Stimulated activated CD4-positive, alpha-beta T cell treated with anti-CD3 and anti-CD28 coated beads, TNF-alpha, amount 100 ng/mL, for 4 hours (primary cell): ENCODE results near the gene ZNF664.

ENCODE experiments used
- DNase-seq, 3 experiments: peaks; one replicate each; pipeline ENCODE4 v3.0.0-alpha.2; 2020; ENCODE audit warnings: low read depth in 3 of 3

The ZNF664 gene

GRCh38 chr12:124032265-124032886 is 59.4 kb downstream of the ZNF664 start:
- no peak for DNase-seq

DNA sequence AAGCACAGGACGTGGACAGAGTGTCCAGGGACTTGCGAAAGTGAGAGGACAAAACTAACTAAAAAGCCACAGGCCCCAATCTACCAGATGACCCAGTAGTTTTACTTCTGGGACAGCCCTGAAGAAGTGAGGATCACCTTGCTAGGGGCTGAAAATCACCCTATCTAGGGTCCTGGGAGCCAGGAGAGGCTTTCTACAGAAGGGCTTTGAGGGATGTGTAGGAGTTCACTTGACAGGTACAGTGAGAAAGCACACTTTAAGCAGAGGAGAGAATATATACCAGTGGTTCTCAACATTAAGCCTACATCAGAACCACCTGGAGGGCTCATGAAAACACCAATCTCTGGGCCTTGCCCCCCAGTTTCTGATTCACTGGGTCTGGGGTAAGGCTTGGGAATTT is 60.8 kb downstream of the ZNF664 start:
- no peak for DNase-seq

- no peak for DNase-seq
Observed at GRCh38 chr12:124034297-124034696, 61.3 kb downstream of the ZNF664 start.

DNA sequence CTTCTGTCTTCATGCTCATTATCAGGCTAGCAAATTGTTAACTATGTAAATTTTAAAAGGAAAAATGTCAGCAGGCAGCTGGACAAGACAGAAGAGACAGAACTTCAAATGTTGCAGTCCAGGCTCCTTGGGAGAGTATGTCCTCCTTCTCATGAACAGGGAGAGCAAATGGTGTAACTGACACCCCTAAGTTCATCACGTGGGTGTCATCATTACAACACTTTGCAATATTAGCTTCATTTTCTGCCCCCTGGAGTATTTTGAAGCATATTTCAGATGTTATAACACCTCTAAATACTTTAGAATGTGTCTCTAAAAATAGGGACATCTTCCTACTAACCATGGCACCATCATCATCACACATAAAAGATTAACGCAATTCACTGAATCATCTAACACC is 62.1 kb downstream of the ZNF664 start:
- DNase-seq: no peak

GRCh38 chr12:124036171-124036598 is 63.2 kb downstream of the ZNF664 start:
- no peak for DNase-seq

DNA sequence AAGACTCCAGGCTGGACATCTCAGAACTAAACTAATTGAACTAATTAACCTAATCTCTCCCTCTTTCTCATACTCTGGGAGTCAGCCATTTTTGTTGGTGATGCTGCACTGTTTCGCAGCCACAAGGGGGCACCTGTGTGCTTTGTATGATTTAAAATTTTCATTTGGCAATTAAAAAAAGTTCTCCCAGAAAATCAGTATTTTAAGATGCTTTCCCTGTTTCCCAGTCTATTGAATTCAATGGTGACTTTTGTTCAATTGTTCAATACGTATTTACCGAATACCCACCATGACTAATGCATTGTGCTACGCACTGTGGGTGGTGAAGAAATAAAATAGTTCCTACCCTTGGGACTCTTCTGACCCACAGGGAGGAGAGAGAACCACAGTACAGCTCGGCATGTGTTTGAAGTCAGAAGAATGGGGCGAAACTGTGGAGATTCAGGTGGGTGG is 63.7 kb downstream of the ZNF664 start:
- DNase-seq: peak in 2 of 3 experiments; percentile 8 to 17

GRCh38 chr12:124037331-124037730 is 64.3 kb downstream of the ZNF664 start:
- no peak for DNase-seq

DNA sequence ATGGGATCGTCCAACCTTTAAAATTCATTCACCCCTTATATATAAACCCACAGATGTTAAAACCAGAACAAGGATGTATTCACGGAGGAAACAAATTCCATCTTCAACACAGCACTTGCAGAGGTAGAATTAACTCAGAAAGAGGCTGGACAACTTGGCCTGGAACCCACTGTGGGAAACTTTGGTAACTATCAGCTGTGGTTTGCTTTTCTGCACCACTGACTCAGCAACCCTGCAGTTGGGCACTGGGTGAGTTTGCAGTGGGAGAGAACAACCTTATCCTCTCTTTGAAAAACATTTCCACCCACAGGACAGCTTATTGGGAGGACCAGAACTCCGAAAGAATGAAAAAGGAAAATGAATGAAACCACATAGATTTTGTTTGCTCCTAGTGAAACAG is 66.3 kb downstream of the ZNF664 start:
- DNase-seq: no peak

- no peak for DNase-seq
Observed at GRCh38 chr12:124040291-124040690, 67.3 kb downstream of the ZNF664 start.

- DNase-seq: no peak
Observed at GRCh38 chr12:124040737-124041136, 67.7 kb downstream of the ZNF664 start.

DNA sequence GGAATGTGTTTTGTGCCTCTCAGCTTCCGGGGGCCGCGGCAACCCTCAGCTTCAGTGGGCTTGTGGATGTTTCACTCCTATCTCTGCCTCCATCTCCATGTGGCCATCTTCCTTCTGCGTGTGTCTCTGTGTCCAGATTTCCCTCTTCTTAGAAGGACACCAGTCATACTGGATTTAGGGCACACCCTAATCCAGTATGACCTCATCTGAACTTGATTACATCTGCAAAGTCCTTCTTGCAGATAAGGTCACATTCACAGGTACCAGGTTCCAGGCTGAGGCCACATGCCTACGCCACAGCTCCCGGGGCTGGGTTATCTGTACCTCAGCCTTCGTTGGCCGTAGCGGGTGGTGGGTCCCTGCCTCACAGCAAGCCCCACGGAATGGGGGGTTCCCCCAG is 68.9 kb downstream of the ZNF664 start:
- no peak for DNase-seq

GRCh38 chr12:124044021-124044420 is 71.0 kb downstream of the ZNF664 start:
- DNase-seq: no peak

GRCh38 chr12:124044809-124045321 is 71.8 kb downstream of the ZNF664 start:
- no peak for DNase-seq

DNA sequence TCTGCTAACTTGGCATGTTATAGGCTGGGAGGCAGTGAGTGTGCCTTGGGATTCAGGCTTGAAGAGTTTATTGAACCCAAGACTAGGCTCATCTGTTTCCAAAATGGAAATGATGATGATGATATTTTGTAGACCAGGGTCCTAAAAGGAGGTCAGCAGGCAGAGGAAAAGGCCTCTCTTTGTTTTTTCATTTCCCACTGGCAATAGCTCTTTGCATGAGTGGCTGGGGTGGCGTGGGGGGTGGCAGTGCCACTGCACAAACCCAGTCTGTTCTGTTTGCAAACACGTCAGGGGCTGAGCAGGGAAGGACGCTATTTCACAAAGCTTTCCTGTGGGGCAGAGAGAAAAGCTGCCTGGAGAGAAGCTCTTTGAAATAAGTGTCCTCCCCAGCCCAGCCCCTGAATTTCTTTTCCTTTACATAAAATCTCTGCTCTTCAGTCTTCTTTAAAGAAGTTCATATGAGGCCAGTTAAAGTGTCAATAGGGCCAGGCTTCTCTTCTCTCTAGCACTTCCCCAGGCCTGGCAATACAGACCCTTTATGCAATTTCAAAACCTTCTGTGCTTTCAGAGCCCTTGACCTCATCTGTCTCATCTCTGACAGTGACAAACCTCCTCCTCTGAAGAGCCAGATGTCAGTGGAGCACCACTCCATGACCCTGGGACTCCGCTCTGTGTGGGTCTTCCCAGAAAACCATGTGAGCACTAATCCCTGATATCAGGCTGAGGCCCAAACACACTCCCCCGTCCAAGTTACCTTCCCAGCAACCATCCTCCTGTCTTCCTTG is 72.8 kb downstream of the ZNF664 start:
- DNase-seq: no peak

- no peak for DNase-seq
Observed at GRCh38 chr12:124046456-124046740, 73.4 kb downstream of the ZNF664 start.

DNA sequence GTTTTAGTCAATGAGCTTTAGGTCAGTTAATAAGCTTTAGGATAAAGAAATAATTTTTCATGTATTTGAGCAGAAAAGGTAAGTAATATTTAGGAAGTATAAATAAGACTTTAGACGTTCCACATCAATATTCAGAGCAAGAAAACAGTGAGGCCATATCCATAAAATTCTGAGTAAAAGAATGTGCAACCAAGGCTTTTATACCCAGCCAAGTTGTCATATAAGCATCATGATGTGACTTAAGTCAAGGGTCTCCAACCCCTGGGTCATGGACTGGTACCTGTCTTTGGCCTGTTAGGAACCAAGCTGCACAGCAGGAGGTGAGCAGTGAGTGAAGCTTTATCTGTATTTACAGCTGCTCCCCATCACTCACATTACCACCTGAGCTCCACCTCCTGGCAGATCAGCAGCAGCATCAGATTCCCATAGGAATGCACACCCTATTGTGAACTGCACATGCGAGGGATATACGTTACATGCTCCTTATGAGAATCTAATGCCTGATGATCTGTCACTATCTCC is 74.1 kb downstream of the ZNF664 start:
- no peak for DNase-seq

DNA sequence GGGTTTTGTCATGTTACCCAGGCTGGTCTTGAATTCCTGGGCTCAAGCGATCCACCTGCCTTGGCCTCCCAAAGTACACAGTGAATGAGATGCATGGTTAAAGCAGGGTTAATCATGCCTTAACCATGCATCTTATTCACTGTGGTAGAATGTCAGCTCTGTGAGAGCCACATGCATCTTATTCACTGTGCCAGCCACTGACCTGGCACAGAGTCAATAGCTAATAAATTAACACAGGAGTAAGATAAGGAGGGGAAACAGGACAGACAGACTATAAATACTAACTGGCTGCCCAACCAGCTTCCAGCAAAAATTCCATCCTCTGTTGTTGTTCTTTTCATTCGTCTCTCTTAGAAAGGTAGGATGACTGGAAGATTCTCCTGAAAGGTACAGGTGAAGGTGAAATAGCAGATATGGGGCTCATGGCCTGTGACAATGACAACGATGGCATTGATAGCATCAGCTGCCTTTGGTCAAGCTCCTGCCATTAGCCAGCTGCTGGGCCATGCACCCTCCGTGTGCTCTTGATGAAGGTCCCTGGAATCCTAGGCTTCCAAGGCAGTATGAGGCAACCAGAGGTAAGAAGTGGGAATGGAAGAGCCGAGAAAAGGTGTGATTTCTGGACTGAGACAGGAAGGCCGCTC is 76.6 kb downstream of the ZNF664 start:
- no peak for DNase-seq

GRCh38 chr12:124053851-124054250 is 80.8 kb downstream of the ZNF664 start:
- DNase-seq: no peak

GRCh38 chr12:124055066-124055465 is 82.1 kb downstream of the ZNF664 start:
- no peak for DNase-seq

GRCh38 chr12:124057691-124058090 is 84.7 kb downstream of the ZNF664 start:
- DNase-seq: no peak

- no peak for DNase-seq
Observed at GRCh38 chr12:124059752-124060151, 86.7 kb downstream of the ZNF664 start.
